CD1c-positive myeloid dendritic cell (primary cell): ENCODE data around the gene ADK.
"Not testable (repeated sequence)": the region's sequence is repeated elsewhere in the genome, so short reads cannot be mapped to it uniquely, and the experiment has no call there.

Source experiments
- DNase-seq: peaks from one replicate; pipeline ENCODE4 v3.0.0-alpha.2; 2016; ENCODE audit errors: extremely low spot score

The ADK gene

DNA sequence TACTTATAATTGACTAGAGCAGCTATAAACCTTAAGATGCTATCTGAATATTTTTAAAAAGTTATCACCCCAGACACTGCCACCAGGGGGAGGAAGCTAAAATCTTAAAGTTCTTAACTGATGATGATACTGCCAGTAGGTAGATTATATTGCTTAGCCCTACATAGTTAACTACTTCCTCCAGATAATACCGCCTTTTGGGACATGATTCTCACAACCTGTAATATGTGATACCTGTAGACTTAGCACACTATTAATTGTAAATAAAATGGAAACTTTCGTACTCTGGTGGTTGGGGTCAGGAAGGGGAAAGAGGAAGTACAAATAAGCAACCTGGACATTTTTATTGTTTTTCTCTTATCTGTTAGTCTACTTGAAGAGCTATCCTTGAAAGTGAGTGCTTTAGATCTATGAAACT is 268.9 kb downstream of the ADK start:
- DNase-seq: peak; percentile 17

DNA sequence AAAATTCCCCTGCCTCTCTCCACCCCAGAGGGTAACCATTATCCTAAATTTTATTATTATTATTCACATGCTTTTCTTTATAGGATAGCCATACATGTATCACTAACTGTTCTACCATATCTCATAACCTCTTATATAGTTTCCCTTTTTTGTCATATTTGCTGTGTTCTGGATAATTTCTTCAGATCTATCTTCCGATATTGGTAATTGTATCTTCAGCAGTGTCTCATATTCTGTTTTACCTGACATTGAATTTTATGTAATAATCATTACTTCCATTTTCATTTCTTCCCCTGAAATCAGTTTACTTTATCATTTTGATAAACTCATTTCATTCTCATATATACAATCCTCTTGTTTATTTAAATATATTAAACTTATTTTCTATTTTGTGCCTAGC is 273.5 kb downstream of the ADK start:
- DNase-seq: no peak

DNA sequence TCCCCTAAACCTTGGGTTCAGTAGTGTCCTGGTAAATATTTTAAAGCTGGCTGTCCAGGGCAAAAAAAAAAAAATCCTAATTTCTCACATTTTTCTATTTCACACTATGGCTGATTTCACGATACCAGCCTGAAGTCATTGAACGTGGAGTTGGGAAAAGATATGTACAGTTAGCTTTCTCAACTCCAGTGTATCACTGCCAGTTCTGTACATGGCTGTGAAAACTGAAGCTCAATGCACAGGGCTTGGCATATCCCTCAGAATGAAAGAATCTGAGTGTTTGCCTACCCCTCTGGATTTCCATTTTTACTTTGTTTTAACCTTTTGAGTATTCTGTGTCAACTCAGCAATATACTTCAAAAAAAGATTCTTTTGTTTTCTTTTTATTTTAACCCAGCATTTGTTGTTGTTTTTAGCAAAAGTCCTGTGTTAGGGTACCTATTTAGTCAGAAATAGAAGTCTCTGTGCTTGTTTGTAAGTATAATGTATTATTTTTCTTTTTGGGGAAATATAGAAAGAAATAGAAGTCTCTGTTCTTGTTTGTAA is 274.5 kb downstream of the ADK start:
- no peak for DNase-seq

DNA sequence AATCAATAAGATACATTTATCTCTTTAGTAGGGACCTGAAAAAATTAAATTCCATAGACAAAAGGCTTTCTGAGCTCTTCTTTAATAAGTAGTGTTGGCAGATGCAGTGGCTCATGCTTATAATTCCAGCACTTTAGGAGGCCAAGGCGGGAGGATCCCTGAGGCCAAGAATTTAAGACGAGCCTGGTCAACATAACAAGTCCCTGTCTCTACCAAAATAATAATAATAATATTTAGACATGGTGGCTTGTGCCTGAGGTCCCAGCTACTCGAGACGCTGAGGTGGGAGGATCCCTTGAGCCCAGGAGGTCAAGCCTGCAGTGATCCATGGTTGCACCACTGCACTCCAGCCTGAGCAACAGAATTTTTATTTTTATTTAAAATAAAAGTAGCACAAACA is 280.8 kb downstream of the ADK start:
- no peak for DNase-seq

DNA sequence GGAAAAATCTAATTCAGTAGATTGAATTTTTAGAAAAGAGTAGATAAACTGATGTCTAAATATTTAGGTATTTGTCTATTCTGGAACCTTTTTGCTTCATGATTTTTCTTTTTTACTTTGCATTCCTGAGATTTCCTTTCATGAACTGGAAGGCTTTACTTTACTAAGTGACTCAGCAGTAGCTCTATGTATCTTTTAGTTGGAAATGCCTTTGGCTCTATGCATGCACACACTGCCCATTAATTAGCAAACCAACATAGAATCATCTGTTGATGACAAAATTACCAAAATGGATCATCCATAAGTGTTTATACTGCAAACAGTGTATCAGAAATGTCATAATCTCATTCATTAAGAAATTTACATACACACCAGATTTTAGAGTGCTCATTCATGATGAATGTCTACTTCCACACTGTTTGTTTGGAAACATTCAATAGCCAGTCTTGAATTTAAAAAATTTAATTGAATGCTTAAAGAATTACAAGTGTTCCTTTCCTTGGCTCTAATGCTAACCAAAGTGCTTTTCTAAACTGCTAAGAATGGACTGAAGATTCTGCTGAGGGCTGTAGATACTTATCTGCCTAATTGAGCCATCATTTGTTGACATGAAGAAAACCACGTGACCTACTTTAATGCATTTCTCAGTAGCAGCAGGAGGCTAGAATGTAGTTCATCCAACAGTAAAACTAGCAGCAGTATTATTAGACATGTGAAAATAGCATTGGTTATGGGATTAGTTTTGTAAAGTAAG is 282.0 kb downstream of the ADK start:
- no peak for DNase-seq

DNA sequence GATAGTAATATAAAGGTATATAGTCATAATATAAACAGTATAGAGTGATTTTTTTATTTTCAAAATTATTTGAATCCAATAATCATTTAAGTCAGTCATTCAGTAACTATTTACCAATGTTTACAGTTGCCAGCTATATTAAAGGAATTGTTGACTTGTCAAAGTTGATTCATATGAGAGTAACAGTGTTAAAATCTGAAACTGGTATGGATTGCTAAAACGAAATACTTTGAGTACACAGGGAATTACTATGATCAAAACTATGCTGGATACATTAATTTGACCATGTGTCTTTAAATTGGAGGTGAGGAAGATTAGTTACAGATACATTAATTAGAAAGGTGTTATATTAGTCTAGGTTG is 282.6 kb downstream of the ADK start:
- DNase-seq: no peak

DNA sequence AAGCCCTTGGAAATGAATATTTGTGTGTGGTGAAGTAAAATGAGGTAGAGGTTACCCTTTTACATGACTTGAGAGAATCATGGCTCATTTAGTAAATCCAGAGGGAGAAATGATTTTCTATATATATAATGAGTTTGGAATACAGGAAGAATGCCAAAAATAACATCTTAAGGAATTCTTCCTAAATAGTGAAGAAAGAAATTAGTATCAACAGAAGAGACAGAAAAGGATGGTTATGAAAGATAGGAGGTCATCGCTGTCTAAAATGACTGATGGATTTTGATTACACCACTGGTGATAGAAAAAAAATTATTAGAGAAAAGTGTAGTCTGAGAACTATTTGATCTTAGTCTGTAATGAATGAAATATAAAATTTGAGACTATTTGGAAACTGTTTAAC is 283.0 kb downstream of the ADK start:
- no peak for DNase-seq

DNA sequence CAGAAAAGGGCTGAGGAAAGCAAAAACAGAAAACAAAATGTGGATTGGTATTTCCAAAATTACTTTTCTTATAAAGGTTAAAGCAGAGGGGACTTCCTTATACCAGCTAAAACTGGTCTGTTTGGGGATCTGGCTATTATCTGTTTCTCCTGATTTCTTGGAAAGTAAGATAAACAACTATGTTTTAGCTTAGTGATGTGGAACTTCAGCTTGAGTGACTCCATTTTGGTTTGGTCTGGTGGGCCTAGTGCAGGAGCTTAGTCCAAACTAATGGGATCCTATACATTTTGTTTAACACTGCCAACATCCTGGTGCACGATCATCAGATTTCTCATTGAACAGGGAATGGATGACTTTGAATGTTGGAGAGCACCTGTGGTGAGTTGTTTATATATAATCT is 283.5 kb downstream of the ADK start:
- no peak for DNase-seq

DNA sequence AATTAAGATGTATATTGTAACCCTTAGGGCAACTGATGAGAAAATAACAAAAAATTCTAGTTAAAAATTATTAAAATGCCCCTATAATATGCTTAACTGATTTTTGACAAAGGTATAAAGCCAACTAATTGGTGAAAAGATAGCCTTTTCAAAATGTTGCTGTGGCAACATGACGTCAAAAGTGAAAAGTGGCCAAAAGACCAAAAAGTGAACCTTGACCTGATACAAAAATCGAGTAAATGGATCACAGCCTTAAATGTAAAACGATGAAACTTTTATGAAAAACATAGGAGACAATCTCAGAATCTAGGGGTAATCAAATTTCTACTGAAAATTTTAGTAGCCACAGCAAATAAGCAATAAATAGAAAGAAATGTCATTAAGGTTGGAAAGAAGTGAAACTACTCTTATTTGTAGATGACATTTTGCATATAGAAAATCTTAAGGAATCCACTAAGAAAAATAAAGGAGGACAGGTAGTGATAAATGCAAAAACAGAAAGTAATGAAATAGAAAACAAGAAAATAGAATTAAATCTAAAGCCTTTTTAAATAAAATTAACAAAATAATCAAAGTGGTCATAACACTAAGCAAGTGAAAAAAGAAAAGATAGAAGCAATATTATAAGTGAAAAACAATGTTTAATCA is 285.6 kb downstream of the ADK start:
- no peak for DNase-seq

DNA sequence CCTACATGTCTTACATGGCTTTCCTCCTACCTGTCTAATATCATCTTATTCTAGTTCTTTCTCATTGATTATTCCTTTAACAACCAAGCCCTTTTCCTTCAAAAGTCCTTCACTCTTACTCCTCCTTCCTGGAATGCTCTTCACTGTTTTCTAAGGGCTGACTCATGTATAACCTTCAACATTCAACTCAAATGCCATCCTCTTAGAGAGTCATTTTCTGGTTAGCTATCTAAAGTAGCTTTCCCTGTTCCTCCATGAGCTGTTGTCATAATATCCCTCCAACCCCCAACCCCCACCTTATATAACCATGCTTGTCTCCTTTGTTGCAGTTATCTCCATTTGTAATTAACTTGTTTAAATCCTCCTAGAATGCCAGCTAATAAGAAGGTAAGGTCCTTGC is 286.8 kb downstream of the ADK start:
- no peak for DNase-seq

DNA sequence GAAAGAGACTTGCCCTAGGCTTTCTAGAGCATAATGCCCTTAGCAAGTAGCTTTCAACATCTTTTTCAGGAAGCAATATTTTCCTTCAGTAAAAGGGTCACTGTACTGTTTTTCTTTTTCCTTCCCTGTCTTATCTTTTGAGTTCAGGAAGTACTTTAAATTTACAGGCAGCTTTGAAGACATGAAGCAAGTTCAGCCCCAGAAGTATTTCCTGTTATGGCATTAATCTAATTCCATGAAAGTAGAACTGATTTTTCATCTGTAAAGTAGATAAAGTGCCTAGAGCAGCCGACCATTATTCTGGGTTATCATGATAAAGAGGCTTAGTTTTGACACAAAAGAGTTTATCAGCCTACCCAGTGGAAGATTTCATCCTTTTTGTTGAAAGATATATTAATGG is 288.2 kb downstream of the ADK start:
- no peak for DNase-seq

DNA sequence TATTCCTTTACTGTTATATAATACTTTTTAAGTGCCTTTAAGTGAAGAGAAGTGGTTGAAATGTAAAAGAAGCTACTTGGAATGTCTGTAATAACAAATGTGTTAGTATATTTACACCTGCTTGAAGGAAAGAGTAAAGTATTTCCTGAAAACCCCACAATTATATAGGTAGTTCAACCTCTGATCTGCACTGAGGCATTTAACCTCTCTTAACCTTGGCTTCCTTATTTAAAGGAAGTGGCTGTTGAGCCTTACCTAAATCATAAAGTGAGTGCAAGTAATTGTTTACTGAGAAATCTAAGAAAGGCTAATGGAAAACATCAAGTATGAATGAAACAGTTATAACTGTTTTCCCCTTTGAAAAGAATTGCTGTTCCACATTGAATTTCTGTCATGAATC is 294.5 kb downstream of the ADK start:
- no peak for DNase-seq

DNA sequence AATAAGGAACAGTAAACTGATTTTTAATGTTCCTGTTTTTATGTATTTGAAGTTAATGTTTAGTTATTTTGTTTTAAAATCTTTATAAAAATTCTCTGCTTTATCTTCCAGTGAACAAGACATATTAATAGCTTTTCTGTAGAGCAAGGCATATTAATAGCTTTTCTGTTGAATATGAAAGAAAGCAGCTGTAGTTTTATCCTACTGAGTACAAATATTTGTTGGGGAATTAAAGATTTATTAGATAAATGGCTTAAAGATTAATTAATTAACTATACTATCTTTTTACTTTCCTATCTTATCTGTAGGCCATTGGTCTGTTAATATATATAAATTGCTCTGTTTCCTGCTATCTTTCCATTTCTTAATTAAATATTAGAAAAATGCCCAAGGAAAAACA is 299.6 kb downstream of the ADK start:
- no peak for DNase-seq

DNA sequence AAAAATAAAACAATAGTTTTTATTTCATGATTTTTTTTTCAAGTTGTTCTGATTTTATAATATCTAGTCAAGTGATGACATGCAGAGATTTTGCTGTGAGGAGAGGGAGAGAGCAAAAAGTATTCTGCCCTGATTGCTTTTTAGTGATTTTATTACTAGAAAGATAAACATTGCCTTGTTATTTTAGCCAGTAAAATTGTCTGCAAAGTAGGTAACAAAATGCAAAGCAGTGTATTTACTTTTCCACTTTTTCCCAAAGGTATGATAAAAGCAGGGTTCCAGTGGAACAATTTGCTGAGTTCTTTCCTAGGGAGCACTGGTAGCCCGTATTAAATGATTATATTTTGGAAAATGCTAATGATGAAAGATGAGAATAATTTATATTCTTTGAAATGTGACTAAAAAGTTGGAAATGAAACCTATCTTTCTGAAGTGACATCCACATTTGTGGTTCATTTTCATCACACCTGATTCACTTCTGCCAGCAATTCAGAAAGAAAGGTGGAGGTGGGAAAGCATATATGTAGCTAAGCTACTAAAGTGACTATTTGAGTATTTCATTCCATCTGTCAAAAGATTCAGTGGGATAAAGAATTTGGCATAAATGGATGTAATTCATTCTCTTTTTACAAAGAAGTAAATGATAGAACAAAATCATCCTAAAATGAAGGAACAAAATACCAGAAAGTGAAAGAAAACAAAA is 300.3 kb downstream of the ADK start:
- DNase-seq: no peak

DNA sequence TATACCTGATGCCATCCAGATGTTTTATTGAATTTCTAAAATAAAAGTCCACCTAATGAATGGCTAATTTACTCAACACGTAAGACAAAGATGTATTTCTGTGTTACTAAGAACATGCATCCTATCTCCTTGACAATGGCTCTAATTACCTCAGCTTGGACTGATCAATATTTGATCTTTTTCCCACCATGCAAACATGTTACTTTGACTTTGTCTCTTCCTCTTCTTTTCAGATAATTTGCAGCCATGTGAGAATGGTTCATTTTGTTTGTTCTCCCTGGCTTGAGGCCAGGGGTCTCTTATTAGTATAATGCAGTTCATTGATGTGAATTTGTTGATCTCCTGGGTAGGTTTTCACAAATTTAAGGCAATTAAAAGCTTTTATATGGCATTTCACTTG is 302.1 kb downstream of the ADK start:
- DNase-seq: no peak

DNA sequence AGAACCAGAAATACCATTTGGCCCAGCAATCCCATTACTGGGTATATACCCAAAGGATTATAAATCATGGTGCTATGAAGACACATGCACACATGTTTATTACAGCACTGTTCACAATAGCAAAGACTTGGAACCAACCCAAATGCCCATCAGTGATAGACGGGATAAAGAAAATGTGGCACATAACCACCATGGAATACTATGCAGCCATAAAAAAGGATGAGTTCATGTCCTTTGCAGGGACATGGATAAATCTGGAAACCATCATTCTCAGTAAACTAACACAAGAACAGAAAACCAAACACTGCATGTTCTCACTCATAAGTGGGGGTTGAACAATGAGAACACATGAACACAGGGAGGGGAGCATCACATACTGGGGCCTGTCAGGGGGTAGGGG is 306.5 kb downstream of the ADK start:
- not testable (repeated sequence) for DNase-seq

DNA sequence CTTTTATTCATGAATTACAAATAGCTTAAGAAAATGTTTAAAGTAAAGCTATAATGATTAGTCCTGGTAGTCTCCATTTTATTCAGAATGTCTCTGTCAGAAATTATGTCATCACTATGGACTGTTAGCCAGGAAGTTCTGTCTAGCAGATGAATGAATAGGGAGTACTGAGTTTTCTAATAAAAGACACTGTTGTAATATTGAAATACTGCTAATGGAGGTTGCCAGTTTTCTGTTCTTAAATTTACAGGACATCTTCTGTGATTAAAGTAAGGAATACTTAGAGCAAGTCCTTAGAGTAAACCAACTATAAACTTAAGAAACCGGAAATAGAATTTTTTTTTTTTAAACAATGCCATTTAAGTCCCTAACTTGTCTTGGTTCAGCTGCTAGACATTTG is 309.8 kb downstream of the ADK start:
- no peak for DNase-seq

DNA sequence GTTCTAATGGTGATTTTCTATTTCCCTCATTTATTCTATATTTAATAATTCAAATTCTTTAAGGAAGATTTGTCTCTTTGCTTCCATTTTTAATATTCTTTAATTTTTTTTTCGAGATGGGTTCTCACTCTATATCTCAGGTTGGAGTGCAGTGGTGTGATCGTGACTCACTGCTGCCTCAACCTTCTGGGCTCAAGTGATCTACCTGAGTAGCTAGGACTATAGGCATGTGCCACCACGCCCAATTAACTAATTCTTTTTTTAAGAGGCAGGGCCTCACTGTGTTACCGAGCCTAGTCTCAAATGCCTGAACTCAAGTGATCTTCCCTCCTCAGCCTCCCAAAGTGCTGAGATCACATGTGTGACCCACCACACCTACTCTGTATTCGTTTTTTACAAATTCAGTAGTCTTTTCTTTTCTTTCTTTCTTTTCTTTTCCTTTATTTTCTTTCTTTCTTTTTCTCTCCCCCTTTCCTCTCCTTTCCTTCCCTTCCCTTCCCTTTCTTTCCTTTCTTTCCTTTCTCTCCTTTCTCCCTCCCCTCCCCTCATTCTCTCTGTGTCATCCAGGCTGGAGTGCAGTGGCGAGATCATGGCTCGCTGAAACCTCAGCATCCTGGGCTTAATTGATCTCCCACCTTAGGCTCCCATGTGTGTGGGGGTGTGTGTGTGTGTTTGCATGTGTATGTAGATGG is 323.1 kb downstream of the ADK start:
- DNase-seq: no peak

DNA sequence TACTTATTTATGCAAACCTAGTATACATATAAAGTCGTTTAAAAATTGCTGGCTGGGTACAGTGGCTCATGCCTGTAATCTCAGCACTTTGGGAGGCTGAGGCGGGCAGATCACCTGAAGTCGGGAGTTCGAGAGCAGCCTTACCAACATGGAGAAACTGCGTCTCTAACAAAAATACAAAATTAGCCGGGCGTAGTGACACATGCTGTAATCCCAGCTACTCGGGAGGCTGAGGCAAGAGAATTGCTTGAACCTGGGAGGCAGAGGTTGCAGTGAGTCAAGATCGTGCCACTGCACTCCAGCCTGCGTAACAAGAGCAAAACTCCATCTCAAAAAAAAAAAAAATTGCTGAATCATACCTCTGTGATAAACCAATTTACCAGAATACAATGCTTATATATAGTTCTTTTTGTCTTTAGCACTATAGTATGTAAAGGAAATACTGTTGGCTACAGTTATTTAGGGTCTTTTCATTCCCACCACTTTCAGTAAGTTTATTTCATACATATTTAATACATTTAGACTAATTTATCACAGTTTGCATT is 325.2 kb downstream of the ADK start:
- not testable (repeated sequence) for DNase-seq

DNA sequence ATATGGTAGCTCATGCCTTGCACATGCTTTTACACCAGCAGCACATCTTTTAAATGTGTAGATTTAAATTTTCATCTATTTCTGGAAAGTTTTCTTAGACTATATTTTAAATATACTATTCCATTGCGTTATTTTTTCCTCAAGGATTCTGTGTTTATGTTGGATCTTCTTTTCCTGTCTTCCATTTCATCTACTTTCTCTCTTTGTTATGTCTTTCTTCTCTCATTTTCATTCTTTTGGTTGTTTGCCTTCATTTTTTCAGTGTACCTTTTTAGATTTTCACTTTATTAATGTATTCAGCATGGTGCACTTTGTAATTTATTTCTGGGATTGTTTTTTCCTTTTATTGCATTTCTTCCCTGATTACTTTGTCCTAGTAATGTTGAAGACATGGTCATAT is 329.8 kb downstream of the ADK start:
- no peak for DNase-seq

DNA sequence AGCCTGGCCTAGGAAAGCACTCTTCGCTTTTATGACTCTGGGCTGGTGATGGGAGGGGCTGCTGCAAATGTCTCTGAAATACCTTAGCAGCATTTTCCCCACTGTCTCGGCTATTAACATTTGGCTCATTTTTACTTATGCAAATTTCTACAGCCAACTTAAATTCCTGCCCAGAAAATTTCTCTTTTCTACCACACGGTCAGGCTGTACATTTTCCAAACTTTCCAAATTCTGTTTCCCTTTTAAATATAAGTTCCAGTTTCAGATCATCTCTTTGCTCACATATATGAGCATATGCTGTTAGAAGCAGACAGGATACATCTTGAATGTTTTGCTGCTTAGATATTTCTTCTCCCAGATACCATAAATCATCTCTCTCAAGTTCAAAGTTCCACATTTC is 332.3 kb downstream of the ADK start:
- DNase-seq: no peak

DNA sequence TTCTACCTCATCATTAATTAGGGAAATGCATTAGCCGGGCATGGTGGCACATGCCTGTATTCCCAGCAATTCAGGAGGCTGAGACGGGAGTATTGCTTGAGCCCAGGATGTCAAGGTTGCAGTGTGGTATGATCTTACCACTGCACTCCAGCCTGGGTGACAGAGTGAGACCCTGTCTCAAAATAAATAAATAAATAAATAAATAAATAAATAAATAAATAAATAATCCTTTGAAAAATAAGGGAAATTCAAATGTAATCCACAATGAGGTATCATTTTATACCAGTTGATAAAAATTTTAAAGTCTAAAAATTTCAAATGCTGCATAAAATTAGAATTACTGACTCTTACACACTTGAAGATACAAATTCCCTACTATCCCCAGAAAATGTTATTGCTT is 334.3 kb downstream of the ADK start:
- DNase-seq: no peak
